Lung (tissue), 12 donors: Measurements from ENCODE around the gene PRKAR1B. TPM values are rescaled to one million over a fixed set of nuclear protein-coding genes. Genes with fewer than 3 reads are reported as not detected.

Experiments
- ATAC-seq: fragments of 200-7000 bp; cut with Tn5 transposase; one replicate; pipeline ENCODE4 v1.9.1; 2020; ENCODE audit warnings: moderate number of reproducible peaks; ENCODE audit not compliant: insufficient read depth, low FRiP score
- DNase-seq, 3 donors: peaks; one replicate each; pipeline ENCODE4 v3.0.0-alpha.2; 2013 to 2017
- H3K27ac ChIP-seq, 2 donors: one replicate each; pipeline ENCODE4 v1.5.1; 2013; ENCODE audit warnings: mild to moderate bottlenecking in 2 of 2, moderate library complexity in 2 of 2, control low read depth in 1 of 2, inconsistent platforms in 1 of 2, low read depth in 1 of 2, low read length in 1 of 2
- H3K27me3 ChIP-seq, 3 donors: one replicate each; pipeline ENCODE4 v1.5.1; 2013; ENCODE audit warnings: low read length in 2 of 3; ENCODE audit not compliant: control insufficient read depth in 3 of 3, insufficient read depth in 3 of 3
- H3K36me3 ChIP-seq, 4 donors: one replicate each; pipeline ENCODE4 v1.5.1; 2013; ENCODE audit warnings: low read length in 4 of 4, mild to moderate bottlenecking in 1 of 4, moderate library complexity in 1 of 4; ENCODE audit not compliant: control insufficient read depth in 4 of 4, insufficient read depth in 4 of 4
- H3K4me1 ChIP-seq, 5 donors: one replicate each; pipeline ENCODE4 v1.5.1; 2013; ENCODE audit warnings: low read length in 5 of 5, mild to moderate bottlenecking in 2 of 5, moderate library complexity in 1 of 5; ENCODE audit not compliant: control insufficient read depth in 5 of 5, insufficient read depth in 5 of 5
- H3K4me3 ChIP-seq: one replicate; pipeline ENCODE4 v1.5.1; 2013; ENCODE audit warnings: mild to moderate bottlenecking, control low read depth, moderate library complexity
- H3K9ac ChIP-seq, 2 donors: one replicate each; pipeline ENCODE4 v1.5.1; 2013; ENCODE audit warnings: low read length in 2 of 2, control low read depth in 1 of 2; ENCODE audit not compliant: insufficient read depth in 1 of 2
- H3K9me3 ChIP-seq, 4 donors: one replicate each; pipeline ENCODE4 v1.5.1; 2013; ENCODE audit warnings: low read length in 3 of 4, mild to moderate bottlenecking in 1 of 4, moderate library complexity in 1 of 4; ENCODE audit not compliant: control insufficient read depth in 4 of 4, insufficient read depth in 3 of 4
- CTCF ChIP-seq: IDR thresholded peaks from 2 replicates; pipeline ENCODE4 v1.5.1; 2012; ENCODE audit warnings: mild to moderate bottlenecking; ENCODE audit errors: control extremely low read depth, extremely low read depth
- WGBS, 2 donors: extraction: QIAGEN DNeasy Blood & Tissue Kit; methylation state at CpG; one replicate each; pipeline ENCODE4 v1.1.7; 2013; 5-methylcytosine and 5-hydroxymethylcytosine counted together
- polyA plus RNA-seq, 2 donors: library from polyadenylated mRNA; stranded (reverse); fragments of 200-250 nt; gene quantifications; one replicate each; pipeline ENCODE4 v1.2.1, GENCODE V29; 2013
- total RNA-seq, 2 donors: library from RNA; depleted of rRNA in 1 of 2; stranded (reverse); fragments of >200 nt in 1 of 2; gene quantifications; one replicate each; pipeline ENCODE4 v1.2.1, GENCODE V29; 2014 to 2021
- donor health status: control.
- donor health status: control.
- donor health status: Bipolar disorder and iron deficiency.
- donor health status: healthy.
- donor health status: DM: yes; HTN: yes; CAD: no.

PRKAR1B gene
- total and polyA plus RNA-seq, 4 donors, result 11.3 to 32.0 (median 16.3) TPM

- WGBS, 2 donors, result 86 to 91% methylated on average over 36 of the region's 36 CpGs
- no peak for TF ChIP-seq CTCF
- ATAC-seq (no peak), DNase-seq (peak in 2 of 3 donors; percentile 16 to 26)
- Histone ChIP-seq H3K27me3 (no peaks in the 10 kb centered on the region), H3K9ac (no peak overlapping the region), H3K4me1 (peaks cover 6 to 23% (median 15%) of the 10 kb centered on the region in 5 donors), H3K9me3 (no peaks in the 10 kb centered on the region), H3K27ac (no peak overlapping the region), H3K4me3 (no peak overlapping the region), H3K36me3 (peaks cover 13 to 36% (median 20%) of the 10 kb centered on the region in 4 donors)
Measured at GRCh38 chr7:768881-769504, 41.9 kb upstream of the PRKAR1B start.

- peaks cover 6 to 23% (median 15%) of the 10 kb centered on the region in 5 donors for H3K4me1 ChIP-seq
- H3K27ac ChIP-seq, result no peak overlapping the region
- WGBS, 2 donors, result 90% methylated on average over 65 of the region's 65 CpGs
- no peak overlapping the region for H3K9ac ChIP-seq
- H3K4me3 ChIP-seq, result no peak overlapping the region
- H3K9me3 ChIP-seq, result no peaks in the 10 kb centered on the region
- DNase-seq, result peak in 1 of 3 donors; percentile 30
- ATAC-seq, result peak; percentile 7
- no peaks in the 10 kb centered on the region for H3K27me3 ChIP-seq
- no peak for TF ChIP-seq CTCF
- H3K36me3 ChIP-seq, result peaks cover 19 to 39% (median 25%) of the 10 kb centered on the region in 4 donors
Measured at GRCh38 chr7:767941-768731, 41.1 kb upstream of the PRKAR1B start.

GRCh38 chr7:767580-767940 lies 40.5 kb upstream of the PRKAR1B start:
- Histone ChIP-seq H3K4me3 (no peak overlapping the region), H3K36me3 (peaks cover 19 to 42% (median 26%) of the 10 kb centered on the region in 4 donors), H3K27ac (no peak overlapping the region), H3K4me1 (peaks cover 6 to 23% (median 15%) of the 10 kb centered on the region in 5 donors), H3K9ac (no peak overlapping the region), H3K9me3 (no peaks in the 10 kb centered on the region), H3K27me3 (no peaks in the 10 kb centered on the region)
- DNase-seq (peak in 1 of 3 donors; percentile 20), ATAC-seq (no peak)
- 84 to 90% methylated on average over 20 to 21 of the region's 21 CpGs for WGBS, 2 donors
- no peak for TF ChIP-seq CTCF
